Calu3 (cell line): ENCODE results near the gene ZC3H6. TPM values are rescaled to one million over a fixed set of nuclear protein-coding genes. Genes with fewer than 3 reads are reported as not detected.
"Not testable (repeated sequence)": the region's sequence is repeated elsewhere in the genome, so short reads cannot be mapped to it uniquely, and the experiment has no call there.

Experiments
- BruUV-seq: library from RNA; stranded (reverse); fragments of 400-500 nt; replicated peaks from 2 replicates; lab custom pipeline; 2021; lab: Mats Ljungman, UMichigan
- CTCF ChIA-PET: fragments of 300-600 bp; sonication (Branson Sonifier 250); formaldehyde crosslinking; loops from one replicate; lab custom pipeline; 2022; ENCODE audit warnings: antibody characterized with exemption; lab: Charles Lee
- DNase-seq: peaks from one replicate; pipeline ENCODE4 v3.0.0; 2022
- H3K27ac Mint-ChIP-seq: one replicate; pipeline ENCODE4 v1.8.0; 2022; ENCODE audit warnings: mixed read lengths; ENCODE audit not compliant: unreplicated experiment
- H3K27me3 Mint-ChIP-seq: one replicate; pipeline ENCODE4 v1.8.0; 2022; ENCODE audit warnings: mixed read lengths; ENCODE audit not compliant: unreplicated experiment
- H3K36me3 Mint-ChIP-seq: one replicate; pipeline ENCODE4 v1.8.0; 2022; ENCODE audit warnings: mild to moderate bottlenecking, moderate library complexity, mixed read lengths; ENCODE audit not compliant: insufficient read depth, unreplicated experiment
- H3K4me1 Mint-ChIP-seq: one replicate; pipeline ENCODE4 v1.8.0; 2022; ENCODE audit warnings: mild to moderate bottlenecking, low read depth, mixed read lengths; ENCODE audit not compliant: unreplicated experiment
- H3K4me3 Mint-ChIP-seq: one replicate; pipeline ENCODE4 v1.8.0; 2022; ENCODE audit warnings: mild to moderate bottlenecking, low read depth, moderate library complexity, mixed read lengths; ENCODE audit not compliant: unreplicated experiment
- H3K9me3 Mint-ChIP-seq: one replicate; pipeline ENCODE4 v1.8.0; 2022; ENCODE audit warnings: low read depth, mixed read lengths; ENCODE audit not compliant: unreplicated experiment
- intact Hi-C: fragments of 100-400 bp; cut with micrococcal nuclease; formaldehyde crosslinking; loops from one replicate; pipeline ENCODE4 v1.10.0; 2022; ENCODE audit not compliant: unreplicated experiment
- total RNA-seq: library from RNA; stranded (reverse); gene quantifications from 2 replicates; pipeline ENCODE4 v1.2.3, GENCODE V29; 2022

ZC3H6 gene
- total RNA-seq, 1 experiment from 2014 or later = 4.4 TPM

DNA sequence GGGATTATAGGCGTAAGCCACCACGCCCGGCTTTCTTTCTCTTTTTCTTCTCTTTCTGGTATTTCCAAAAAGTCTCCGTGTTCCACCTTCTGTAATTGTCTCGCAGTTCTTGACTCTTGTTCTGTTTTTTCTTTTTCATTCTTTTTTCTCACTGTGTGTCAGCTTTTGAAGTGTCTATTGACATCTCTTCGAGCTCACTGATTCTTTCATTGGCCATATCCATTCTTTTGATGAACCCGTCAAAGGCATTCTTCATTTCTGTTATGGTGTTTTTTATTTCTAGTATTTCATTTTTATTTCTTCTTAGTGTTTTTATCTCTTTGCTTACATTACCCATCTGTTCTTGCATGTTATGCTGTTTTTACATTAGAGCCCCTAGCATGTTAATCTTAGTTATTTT lies 84.7 kb downstream of the ZC3H6 start:
- H3K9me3 Mint-ChIP-seq, CTCF ChIA-PET, DNase-seq, H3K4me1 Mint-ChIP-seq, BruUV-seq, H3K27me3 Mint-ChIP-seq, H3K4me3 Mint-ChIP-seq, H3K27ac Mint-ChIP-seq, H3K36me3 Mint-ChIP-seq, intact Hi-C loops: not testable (repeated sequence)

Other genes with a start within 250 kb of the ZC3H6 start
- 35.0 and 37.0 TPM in 2 replicates for gene TMEM87B, start 220.3 kb upstream of the ZC3H6 start, total RNA-seq
- 0.27 and 0.73 TPM in 2 replicates for gene FBLN7, start 137.2 kb upstream of the ZC3H6 start, total RNA-seq
- 10.6 and 14.1 TPM in 2 replicates for gene ZC3H8, start 20.6 kb upstream of the ZC3H6 start, total RNA-seq
- gene RGPD8, start 158.0 kb downstream of the ZC3H6 start, total RNA-seq = 2.3 and 2.4 TPM in 2 replicates
- gene TTL, start 206.6 kb downstream of the ZC3H6 start, total RNA-seq = 28.3 and 31.8 TPM in 2 replicates